Putamen (tissue), 1 donor: Measurements from ENCODE around the gene TMEM214.

Source experiments
- DNase-seq: peaks from one replicate; pipeline ENCODE4 v3.0.0-alpha.2; 2016; ENCODE audit warnings: low spot score

Gene TMEM214

GRCh38 chr2:27040282-27040681 is 7.5 kb downstream of the TMEM214 start:
- no peak for DNase-seq

- no peak for DNase-seq
These were observed 9.0 kb downstream of the TMEM214 start for GRCh38 chr2:27041752-27042151.

GRCh38 chr2:27042159-27042661 is 9.4 kb downstream of the TMEM214 start:
- no peak for DNase-seq

- no peak for DNase-seq
These were observed 10.3 kb downstream of the TMEM214 start for GRCh38 chr2:27042985-27043634.

- no peak for DNase-seq
These were observed 16.9 kb downstream of the TMEM214 start for GRCh38 chr2:27049422-27050280.

- DNase-seq, result peak; percentile 97
These were observed 17.7 kb downstream of the TMEM214 start for GRCh38 chr2:27050281-27050995.

- peak; percentile 92 for DNase-seq
These were observed 18.5 kb downstream of the TMEM214 start, which contains the start of gene AGBL5 for GRCh38 chr2:27050996-27051901. Gene AGBL5, plus strand, starts transcription at chr2:27051668. Its CDS starts 1,291 bp downstream, at chr2:27052959.

GRCh38 chr2:27051902-27052645 is 19.3 kb downstream of the TMEM214 start:
- no peak for DNase-seq

- DNase-seq, result no peak
These were observed 20.6 kb downstream of the TMEM214 start for GRCh38 chr2:27053321-27053720.

- DNase-seq, result no peak
These were observed 21.0 kb downstream of the TMEM214 start for GRCh38 chr2:27053776-27054175.

GRCh38 chr2:27054721-27055120 is 22.0 kb downstream of the TMEM214 start:
- no peak for DNase-seq

GRCh38 chr2:27057184-27057583 is 24.4 kb downstream of the TMEM214 start:
- DNase-seq, result no peak

GRCh38 chr2:27058210-27058609 is 25.4 kb downstream of the TMEM214 start:
- no peak for DNase-seq

- DNase-seq, result no peak
These were observed 26.5 kb downstream of the TMEM214 start for GRCh38 chr2:27059141-27059820.

- DNase-seq, result no peak
These were observed 27.6 kb downstream of the TMEM214 start for GRCh38 chr2:27060323-27060722.

- no peak for DNase-seq
These were observed 32.4 kb downstream of the TMEM214 start for GRCh38 chr2:27065128-27065527.

GRCh38 chr2:27067385-27067784 is 34.6 kb downstream of the TMEM214 start:
- DNase-seq, result no peak

GRCh38 chr2:27069436-27069835 is 36.7 kb downstream of the TMEM214 start:
- no peak for DNase-seq

- no peak for DNase-seq
These were observed 37.3 kb downstream of the TMEM214 start for GRCh38 chr2:27069961-27070618.
